Loucy (cell line): ENCODE data around the gene ECE2.

ENCODE experiments used
- EZH2phosphoT487 ChIP-seq: fragments of 200-600 bp; IDR thresholded peaks from 2 replicates; pipeline ENCODE4 v1.6.1; 2018; ENCODE audit warnings: antibody characterized with exemption, mild to moderate bottlenecking, moderate library complexity, borderline replicate concordance
- TF ChIP-seq, protein P1 (sequence below): fragments of 200-600 bp; sonication (generic); conservative IDR thresholded peaks from 2 replicates; pipeline ENCODE4 v1.5.1; 2014; ENCODE audit warnings: mild to moderate bottlenecking, antibody characterized with exemption, low read length

DNA sequence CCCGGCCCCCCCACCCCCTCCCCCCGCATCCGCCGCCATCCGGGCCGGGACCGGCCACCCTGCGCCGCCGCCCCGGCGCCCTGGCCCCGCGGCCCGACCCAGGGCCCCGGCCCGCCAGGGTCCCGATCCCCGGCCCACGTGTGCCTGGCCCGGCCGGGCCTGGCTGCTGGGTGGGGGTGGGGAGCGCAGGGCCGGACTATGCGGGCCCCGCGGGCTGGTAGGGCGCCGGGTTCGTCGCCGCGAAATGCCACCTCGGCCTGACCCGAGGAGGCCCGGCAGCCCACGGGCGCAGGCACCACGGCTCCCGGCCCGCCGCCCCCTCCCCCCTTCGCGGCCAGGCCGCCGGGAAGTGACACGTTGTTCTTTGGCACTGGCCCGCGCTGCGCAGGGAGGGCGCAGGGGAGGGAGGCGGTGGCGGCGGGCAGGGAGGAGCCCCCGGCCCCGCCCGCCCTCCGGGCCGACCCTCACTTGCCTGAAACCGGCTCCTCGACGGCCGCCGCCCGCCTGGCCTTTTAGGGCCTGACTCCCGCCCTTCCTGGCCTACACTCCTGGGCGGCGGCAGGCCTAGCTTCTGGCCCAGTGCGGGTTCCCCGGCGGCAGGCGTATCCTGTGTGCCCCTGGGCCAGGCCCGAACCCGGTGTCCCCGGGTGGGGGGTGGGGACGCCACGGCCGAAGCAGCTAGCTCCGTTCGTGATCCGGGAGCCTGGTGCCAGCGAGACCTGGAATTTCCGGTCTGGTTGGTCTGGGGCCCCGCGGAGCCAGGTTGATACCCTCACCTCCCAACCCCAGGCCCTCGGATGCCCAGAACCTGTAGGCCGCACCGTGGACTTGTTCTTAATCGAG, 39.1 kb downstream of the ECE2 start:
- TF ChIP-seq, protein P1, sequence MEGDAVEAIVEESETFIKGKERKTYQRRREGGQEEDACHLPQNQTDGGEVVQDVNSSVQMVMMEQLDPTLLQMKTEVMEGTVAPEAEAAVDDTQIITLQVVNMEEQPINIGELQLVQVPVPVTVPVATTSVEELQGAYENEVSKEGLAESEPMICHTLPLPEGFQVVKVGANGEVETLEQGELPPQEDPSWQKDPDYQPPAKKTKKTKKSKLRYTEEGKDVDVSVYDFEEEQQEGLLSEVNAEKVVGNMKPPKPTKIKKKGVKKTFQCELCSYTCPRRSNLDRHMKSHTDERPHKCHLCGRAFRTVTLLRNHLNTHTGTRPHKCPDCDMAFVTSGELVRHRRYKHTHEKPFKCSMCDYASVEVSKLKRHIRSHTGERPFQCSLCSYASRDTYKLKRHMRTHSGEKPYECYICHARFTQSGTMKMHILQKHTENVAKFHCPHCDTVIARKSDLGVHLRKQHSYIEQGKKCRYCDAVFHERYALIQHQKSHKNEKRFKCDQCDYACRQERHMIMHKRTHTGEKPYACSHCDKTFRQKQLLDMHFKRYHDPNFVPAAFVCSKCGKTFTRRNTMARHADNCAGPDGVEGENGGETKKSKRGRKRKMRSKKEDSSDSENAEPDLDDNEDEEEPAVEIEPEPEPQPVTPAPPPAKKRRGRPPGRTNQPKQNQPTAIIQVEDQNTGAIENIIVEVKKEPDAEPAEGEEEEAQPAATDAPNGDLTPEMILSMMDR, result no peak
- TF ChIP-seq EZH2phosphoT487, result no peak
